Suprapubic skin (tissue), 4 donors: ENCODE data around the gene KCNK3.

Experiments
- EP300 ChIP-seq: sonication (generic); formaldehyde crosslinking; IDR thresholded peaks from one replicate; pipeline ENCODE4 v1.6.1; 2017; ENCODE audit warnings: antibody characterized with exemption
- POLR2A ChIP-seq, 2 donors: fragments of 450-650 bp; IDR thresholded peaks; one replicate each; pipeline ENCODE4 v1.6.1; 2017; ENCODE audit warnings: antibody characterized with exemption in 2 of 2, mild to moderate bottlenecking in 2 of 2, moderate library complexity in 2 of 2
- POLR2AphosphoS5 ChIP-seq, 3 donors: sonication (generic); formaldehyde crosslinking; IDR thresholded peaks; one replicate each; pipeline ENCODE4 v1.6.1; 2017; ENCODE audit warnings: antibody characterized with exemption in 3 of 3
- TF ChIP-seq, protein P1 (sequence below), 2 donors: fragments of 200-600 bp in 1 of 2; fragments of 450-650 bp in 1 of 2; sonication (generic) in 1 of 2; IDR thresholded peaks; one replicate each; pipeline ENCODE4 v1.5.1; 2016 to 2019; ENCODE audit warnings: antibody characterized with exemption in 2 of 2, mild to moderate bottlenecking in 1 of 2, moderate library complexity in 1 of 2

DNA sequence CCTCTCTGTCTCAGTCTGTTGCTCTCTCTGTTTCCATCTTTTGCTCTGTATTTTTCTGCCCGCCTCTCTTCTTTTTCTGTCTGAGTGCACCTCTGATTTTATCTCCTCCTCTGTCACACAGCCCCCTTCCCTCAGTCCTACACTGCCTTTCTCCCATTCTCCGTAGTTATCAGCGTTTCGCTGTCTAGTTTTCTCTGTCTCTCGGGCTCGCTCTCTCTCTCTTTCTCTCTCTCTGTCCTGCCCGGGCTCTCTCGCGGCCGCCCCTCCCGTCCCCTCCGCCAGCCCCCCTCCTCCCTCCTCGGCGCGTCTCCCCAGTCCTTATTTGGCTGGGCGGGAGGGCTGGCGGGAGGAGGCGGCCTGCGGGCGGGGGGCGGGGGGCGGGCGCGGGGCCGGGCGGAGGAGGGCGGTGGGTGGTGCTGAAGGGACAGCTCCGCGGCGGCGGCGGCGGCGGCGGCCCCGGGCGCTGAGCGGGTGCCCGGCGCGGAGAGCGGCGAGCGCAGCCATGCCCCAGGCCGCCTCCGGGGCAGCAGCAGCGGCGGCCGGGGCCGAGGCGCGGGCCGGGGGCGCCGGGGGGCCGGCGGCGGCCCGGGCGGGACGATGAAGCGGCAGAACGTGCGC is at the start of gene KCNK3:
- TF ChIP-seq, protein P1, sequence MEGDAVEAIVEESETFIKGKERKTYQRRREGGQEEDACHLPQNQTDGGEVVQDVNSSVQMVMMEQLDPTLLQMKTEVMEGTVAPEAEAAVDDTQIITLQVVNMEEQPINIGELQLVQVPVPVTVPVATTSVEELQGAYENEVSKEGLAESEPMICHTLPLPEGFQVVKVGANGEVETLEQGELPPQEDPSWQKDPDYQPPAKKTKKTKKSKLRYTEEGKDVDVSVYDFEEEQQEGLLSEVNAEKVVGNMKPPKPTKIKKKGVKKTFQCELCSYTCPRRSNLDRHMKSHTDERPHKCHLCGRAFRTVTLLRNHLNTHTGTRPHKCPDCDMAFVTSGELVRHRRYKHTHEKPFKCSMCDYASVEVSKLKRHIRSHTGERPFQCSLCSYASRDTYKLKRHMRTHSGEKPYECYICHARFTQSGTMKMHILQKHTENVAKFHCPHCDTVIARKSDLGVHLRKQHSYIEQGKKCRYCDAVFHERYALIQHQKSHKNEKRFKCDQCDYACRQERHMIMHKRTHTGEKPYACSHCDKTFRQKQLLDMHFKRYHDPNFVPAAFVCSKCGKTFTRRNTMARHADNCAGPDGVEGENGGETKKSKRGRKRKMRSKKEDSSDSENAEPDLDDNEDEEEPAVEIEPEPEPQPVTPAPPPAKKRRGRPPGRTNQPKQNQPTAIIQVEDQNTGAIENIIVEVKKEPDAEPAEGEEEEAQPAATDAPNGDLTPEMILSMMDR (IDR thresholded peaks at IDR 0.05), result no peak
- no peak for TF ChIP-seq POLR2A (IDR thresholded peaks at IDR 0.05)
- TF ChIP-seq EP300, result no peak
- no peak for TF ChIP-seq POLR2AphosphoS5 (IDR thresholded peaks at IDR 0.05)
